ENCODE results near the gene ID2. TPM values are rescaled to one million over a fixed set of nuclear protein-coding genes. Genes with fewer than 3 reads are reported as not detected.
A peak's percentile ranks its signal among the peaks of the same experiment; 100 is the strongest.

The ID2 gene
- total RNA-seq, 2 donors from 2014 or later: 172 to 238 TPM

DNA sequence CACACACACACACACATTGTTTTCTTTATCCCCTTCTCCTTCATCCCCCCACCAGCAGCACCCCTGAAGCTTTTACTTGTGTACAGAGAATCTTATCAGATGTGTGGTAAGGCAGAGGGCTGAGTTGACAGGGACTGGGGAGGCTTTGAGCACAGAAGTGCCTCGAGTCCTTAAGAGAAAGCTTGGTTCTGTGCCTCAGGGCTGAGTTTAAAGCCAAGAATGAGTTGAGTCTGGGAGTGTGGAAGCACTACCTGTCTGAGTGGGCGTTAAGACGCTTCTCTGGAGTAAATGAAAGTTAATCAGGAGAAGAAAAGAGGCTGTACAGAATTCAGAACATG lies 2.7 kb downstream of the ID2 start:
- no peaks in the 10 kb centered on the region for H3K9me3 ChIP-seq
- WGBS: 0% methylated on average over 3 of the region's 3 CpGs
- no peaks in the 10 kb centered on the region for H3K36me3 ChIP-seq
- no peak for TF ChIP-seq POLR2A (IDR thresholded peaks at IDR 0.05)
- no peak for TF ChIP-seq POLR2AphosphoS5 (IDR thresholded peaks at IDR 0.05)
- TF ChIP-seq, protein P1, sequence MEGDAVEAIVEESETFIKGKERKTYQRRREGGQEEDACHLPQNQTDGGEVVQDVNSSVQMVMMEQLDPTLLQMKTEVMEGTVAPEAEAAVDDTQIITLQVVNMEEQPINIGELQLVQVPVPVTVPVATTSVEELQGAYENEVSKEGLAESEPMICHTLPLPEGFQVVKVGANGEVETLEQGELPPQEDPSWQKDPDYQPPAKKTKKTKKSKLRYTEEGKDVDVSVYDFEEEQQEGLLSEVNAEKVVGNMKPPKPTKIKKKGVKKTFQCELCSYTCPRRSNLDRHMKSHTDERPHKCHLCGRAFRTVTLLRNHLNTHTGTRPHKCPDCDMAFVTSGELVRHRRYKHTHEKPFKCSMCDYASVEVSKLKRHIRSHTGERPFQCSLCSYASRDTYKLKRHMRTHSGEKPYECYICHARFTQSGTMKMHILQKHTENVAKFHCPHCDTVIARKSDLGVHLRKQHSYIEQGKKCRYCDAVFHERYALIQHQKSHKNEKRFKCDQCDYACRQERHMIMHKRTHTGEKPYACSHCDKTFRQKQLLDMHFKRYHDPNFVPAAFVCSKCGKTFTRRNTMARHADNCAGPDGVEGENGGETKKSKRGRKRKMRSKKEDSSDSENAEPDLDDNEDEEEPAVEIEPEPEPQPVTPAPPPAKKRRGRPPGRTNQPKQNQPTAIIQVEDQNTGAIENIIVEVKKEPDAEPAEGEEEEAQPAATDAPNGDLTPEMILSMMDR (IDR thresholded peaks at IDR 0.05): no peak
- H3K4me1 ChIP-seq (replicated peaks): no peaks in the 10 kb centered on the region
- H3K27ac ChIP-seq: peak overlapping the region; percentile 74 to 82
- peak overlapping the region; percentile 55 to 61 for H3K4me3 ChIP-seq
- intact Hi-C loops (cut with DNase I): loop anchor here (10.0 kb wide), 3 partner anchors 550 to 1570 kb away; no protein-coding TSS in a partner anchor
- H3K27me3 ChIP-seq (replicated peaks; ENCODE audit: insufficient read depth): no peaks in the 10 kb centered on the region
- peak; percentile 43 for DNase-seq (ENCODE audit: low spot score)

DNA sequence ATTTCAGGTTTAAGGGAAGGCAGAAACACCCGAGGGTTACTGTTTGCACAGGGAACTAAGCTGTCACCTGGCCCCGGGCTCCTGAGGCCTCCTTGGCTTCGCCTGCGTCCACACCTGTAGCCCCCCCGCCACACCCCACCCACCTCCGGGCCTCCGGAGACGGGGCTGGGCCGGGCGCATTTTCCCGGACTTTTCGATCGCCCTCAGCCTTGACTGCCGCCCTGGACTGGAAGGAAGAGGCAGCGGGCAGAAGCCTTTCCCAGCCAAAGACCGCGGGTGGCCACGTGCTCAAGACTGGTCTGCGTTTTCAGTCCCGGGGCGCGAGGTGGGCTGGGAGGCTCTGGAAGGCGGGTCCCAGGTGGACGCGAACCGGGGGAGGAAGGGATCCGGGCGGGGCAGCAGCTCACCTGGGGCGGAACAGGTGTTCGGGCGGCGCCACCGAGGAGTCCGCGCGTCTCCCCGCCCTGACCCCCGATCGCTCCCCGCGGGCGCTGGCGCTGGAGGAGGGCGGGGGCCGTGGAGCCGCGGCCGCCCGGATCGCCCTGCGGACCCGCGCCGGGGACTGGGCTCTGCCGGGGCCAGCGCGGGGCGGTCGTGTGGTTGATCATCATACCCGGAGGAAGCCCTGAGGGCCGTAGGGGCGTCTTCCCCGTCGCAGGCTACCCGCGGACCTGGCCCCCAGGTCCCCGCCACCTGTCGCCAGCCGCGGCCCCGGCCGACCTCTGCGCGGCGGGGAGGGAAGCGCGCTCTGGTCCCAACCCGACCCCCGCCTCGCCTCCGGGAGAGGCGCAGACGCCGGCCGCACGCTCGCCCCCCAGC lies 3.2 kb downstream of the ID2 start:
- TF ChIP-seq, protein P1 (IDR thresholded peaks at IDR 0.05): no peak
- TF ChIP-seq POLR2A (IDR thresholded peaks at IDR 0.05) (no peak), POLR2AphosphoS5 (IDR thresholded peaks at IDR 0.05) (no peak)
- Histone ChIP-seq H3K27ac (peak overlapping the region; percentile 74 to 82), H3K4me3 (peak overlapping the region; percentile 55 to 61), H3K9me3 (no peaks in the 10 kb centered on the region), H3K36me3 (no peaks in the 10 kb centered on the region), H3K4me1 (replicated peaks) (no peaks in the 10 kb centered on the region), H3K27me3 (replicated peaks; ENCODE audit: insufficient read depth) (no peaks in the 10 kb centered on the region)
- 1% methylated on average over 33 of the region's 87 CpGs for WGBS
- peak; percentile 58 for DNase-seq (ENCODE audit: low spot score)
- intact Hi-C loops (cut with DNase I): loop anchor here (10.0 kb wide), 3 partner anchors 550 to 1570 kb away; no protein-coding TSS in a partner anchor

DNA sequence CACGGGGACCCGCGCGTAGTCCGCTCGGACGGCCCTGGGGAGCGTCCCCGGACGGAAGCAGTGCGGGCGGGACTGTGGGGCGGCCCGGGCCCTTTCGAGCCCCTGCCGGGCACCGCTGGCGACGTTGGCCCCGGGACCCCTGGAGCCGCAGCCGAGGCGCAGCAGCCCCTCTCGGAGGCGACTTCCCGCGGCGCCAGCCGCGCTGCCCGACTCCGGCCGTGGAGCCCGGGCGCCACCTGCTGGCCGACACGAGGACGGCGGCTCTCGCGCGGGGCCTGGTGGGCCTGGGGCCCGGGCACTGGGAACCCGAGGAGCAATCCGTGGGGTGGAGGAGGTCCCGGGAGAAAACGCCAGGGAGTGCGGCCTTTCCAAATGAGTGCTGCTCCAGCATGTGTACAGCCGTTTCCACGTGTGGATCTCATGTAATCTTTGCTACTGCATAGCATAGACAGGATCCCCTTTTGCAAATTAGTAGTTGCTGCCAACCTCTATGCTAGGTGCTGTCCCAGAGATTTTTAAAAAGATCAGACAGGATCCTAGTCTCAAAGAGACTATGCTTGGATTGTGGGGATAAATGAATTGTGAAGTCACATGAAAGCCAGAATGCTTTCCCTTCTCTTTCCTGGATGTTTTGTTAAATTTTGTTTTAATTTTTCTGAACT lies 4.0 kb downstream of the ID2 start:
- no peak for TF ChIP-seq POLR2AphosphoS5 (IDR thresholded peaks at IDR 0.05)
- TF ChIP-seq, protein P1 (IDR thresholded peaks at IDR 0.05): peak; percentile 98 to 99 (median 98)
- Histone ChIP-seq H3K27me3 (replicated peaks; ENCODE audit: insufficient read depth) (no peaks in the 10 kb centered on the region), H3K4me3 (peak overlapping the region; percentile 55 to 61), H3K36me3 (no peaks in the 10 kb centered on the region), H3K27ac (peak overlapping the region; percentile 74 to 82), H3K4me1 (replicated peaks) (no peaks in the 10 kb centered on the region), H3K9me3 (no peaks in the 10 kb centered on the region)
- DNase-seq (ENCODE audit: low spot score): peak; percentile 49
- intact Hi-C loops (cut with DNase I): loop anchor here (2.0 to 10.0 kb wide), 5 partner anchors 551 to 1571 kb away; no protein-coding TSS in a partner anchor
- WGBS: under 1% methylated on average over 24 of the region's 50 CpGs

GRCh38 chr2:8691859-8692437 lies 10.1 kb downstream of the ID2 start:
- no peak for DNase-seq (ENCODE audit: low spot score)
- Histone ChIP-seq H3K9me3 (no peaks in the 10 kb centered on the region), H3K36me3 (no peaks in the 10 kb centered on the region), H3K4me3 (no peak overlapping the region), H3K27me3 (replicated peaks; ENCODE audit: insufficient read depth) (no peaks in the 10 kb centered on the region), H3K27ac (no peak overlapping the region), H3K4me1 (replicated peaks) (no peaks in the 10 kb centered on the region)
- intact Hi-C loops (cut with DNase I): no loop called here
- no peak for TF ChIP-seq POLR2AphosphoS5 (IDR thresholded peaks at IDR 0.05)
- TF ChIP-seq, protein P1 (IDR thresholded peaks at IDR 0.05): no peak
- no peak for TF ChIP-seq POLR2A (IDR thresholded peaks at IDR 0.05)
- 94% methylated on average over 9 of the region's 9 CpGs for WGBS
